Fibroblast of skin of left quadriceps (primary cell): Measurements from ENCODE around the gene OAF.
A peak's percentile ranks its signal among the peaks of the same experiment; 100 is the strongest.

Source experiments
- DNase-seq, 2 experiments: peaks; one replicate each; pipeline ENCODE4 v3.0.0-alpha.2; 2013; ENCODE audit warnings: low read depth in 2 of 2

OAF gene

DNA sequence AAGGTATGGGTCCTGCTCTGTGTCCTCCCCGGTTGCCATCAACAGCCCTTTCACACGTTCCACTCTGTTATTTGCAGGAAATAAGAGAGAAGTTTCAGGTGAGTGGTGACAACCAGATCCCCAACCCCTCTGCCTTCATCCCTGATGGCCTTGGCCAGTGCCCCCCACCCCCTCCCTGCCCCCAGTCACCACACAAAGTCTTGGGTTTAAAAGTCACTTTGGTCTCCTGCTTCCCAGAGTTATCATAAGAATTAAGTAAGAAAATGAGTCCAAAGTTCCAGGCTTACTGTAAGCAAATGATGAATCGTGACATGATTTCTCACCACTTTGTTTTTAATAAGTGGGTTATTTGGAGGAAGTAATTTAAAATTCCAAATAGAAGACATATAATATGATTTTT, 9.2 kb upstream of the OAF start:
- no peak for DNase-seq

DNA sequence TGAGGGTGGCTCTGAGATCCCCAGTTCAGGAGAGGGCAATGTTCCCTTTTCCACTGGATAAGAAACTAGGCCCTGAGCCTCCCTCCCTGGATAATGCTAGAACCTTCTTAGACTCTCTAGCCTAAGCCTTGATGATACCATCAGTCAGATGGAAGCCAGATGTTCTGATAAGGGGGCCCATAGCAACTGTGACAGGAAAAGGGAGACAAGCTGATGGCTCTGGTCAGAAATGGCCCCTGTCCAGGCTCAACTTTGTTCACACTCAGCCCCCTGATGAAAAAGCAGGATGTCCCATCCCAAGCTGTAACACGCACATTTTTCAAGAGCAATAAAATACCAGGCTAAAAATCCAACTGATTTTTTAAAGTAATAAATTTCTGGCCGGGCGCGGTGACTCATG, 7.2 kb upstream of the OAF start:
- no peak for DNase-seq

GRCh38 chr11:120205596-120206161, 5.2 kb upstream of the OAF start:
- DNase-seq = peak in 1 of 2 experiments; percentile 39

GRCh38 chr11:120207512-120207911, 3.3 kb upstream of the OAF start:
- DNase-seq = no peak

- DNase-seq = no peak
Observed at GRCh38 chr11:120208001-120208441, 2.8 kb upstream of the OAF start.

DNA sequence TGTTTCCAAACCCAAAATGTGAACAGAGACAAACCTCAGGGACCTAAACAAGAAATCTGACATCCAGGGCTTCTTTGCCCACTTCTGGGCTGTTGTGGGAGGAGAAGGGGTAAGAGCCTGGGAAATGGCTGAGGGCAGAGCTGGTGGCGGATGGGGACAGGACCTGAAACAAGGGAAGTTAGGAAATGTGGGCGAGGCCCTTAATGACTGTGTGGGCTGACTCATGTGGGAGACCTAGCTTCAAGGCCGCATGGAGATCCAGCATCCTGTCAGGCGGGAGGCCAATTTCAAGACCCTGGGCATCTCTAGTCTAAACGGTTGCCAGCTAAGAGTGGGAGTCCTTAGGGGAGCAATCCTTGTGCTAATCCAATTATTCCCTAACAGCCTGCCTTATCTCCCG, 2.1 kb upstream of the OAF start:
- no peak for DNase-seq

DNA sequence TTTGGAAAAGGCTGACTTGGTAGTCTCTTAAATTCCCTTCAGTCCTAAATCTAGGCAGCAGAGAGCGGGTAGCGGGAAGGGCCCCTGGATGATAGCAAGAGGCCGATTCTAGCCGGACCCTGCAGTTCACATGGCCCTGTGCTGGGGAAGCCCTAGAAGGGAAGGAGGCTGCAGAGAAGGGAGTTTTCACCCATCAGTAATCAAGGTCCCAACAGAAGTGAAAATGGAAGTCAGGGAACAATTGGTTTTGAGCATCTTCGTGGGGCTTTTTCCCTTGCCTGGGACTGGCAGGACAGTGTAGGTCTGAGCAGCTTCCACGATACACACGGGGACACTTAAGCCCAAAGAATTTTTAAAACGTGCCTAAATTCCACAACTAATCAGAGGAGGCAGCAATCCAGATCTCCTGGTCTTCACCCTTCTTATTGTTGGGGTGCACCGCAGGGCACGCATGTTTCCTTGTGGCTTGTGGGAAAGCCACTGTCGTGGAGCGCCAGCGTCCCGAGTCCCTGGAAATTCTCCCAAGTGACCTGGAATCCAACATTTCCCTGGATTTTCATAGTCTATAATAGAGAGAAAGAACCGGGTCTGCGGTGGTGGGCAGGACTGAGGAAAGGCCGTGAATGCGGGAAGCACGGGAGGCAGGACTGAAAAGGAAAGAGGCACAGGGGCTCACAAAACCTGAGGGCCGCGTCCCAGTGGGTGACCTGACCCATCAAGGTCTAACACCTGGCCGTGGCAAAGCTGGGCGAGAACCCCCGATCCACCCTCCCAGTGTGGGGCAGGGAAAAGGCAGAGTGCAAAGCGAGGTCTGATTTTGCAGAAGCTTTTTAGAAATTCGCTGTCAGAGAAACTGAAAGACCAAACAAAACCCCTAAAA, 846 bp upstream of the OAF start:
- DNase-seq = no peak

- no peak for DNase-seq
Observed at GRCh38 chr11:120211522-120212258, 858 bp downstream of the OAF start.

DNA sequence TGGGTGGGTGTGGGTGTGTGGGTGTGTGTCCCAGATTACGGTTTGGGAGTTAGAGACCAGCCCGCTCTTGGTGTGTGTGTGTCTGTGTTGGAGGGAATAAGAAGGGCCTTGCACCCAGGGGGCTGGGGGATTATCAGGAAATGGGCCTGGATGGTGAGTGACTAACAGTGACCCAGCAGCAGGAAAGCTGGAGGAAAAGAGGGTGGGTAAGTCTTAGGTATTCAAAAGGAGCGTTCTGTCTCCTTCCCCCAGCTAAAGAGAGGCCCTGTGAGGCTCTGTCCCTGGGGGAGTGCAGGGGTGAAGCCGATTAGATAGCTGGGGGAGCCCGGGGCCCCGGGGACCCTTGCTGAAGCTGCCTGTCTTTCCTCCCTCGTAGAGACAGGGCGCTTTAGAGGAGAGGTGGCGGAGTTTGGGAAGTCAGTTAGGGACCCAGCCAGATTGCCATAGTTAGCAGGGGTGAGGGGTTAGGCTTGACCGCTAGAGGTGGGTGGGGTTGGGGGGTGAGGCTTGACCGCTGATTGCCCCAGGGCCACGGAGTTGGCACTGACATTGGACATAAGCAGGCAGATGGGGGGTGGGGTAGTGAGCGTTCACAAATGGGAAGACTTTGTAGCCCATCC, 1.5 kb downstream of the OAF start:
- DNase-seq = no peak

DNA sequence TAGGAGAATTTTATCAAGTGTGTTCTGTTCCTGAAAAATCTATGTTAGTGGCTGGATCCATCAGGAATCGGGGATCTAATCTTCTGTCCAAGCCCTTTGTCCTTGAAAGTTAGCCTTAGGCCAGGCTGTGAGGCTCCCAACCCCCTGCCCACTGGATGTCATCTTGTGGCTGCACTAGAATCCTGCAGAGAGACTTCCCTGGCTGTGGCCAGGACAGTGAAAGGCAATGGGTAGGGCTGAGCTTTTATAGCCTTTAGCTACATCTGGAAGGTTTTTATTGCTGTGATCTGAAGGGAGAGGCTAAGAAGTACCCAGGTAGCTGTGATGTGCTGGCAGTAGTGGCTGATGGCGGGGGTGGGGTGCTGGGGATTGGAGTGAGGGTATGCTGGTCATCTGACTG, 2.1 kb downstream of the OAF start:
- DNase-seq = no peak

- no peak for DNase-seq
Observed at GRCh38 chr11:120214581-120214980, 3.7 kb downstream of the OAF start.

DNA sequence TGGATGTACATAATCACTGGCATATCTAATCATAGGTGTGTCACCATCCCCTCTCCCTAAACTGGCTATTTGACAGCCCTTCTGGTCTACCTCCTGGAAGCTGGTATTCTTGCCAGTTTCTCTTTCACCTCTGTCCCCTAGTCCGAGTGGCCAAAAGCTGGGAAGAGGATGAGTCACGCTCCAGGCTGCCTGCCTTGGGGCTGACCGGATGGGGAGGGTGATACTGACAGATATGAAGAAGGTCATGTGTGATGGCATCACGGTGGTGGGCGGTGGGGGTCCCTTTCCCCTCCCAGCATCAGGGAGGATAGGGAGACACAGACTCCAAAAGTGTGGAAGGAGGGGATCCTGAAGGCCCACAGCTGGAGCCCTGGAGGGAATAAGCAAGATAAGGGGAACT, 4.8 kb downstream of the OAF start:
- no peak for DNase-seq

GRCh38 chr11:120216426-120217102, 5.7 kb downstream of the OAF start:
- no peak for DNase-seq

DNA sequence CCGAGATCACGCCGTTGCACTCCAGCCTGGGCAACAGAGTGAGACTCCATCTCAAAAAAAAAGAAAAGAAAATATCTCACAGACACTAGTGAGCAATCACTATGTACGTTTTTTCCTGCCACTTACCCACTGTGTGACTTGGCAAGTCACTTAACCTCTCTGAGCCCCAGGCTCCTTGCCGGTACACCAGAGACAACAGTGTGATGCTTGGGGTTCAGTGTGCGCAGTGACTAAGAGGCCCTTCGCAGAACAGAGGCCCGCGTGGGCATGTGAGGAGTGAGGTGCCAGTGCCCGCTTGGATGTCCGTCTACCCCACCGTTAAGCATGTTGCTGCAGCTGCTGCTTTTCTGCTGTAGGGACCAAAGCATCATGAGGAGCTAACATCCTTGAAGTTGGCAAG, 6.7 kb downstream of the OAF start:
- no peak for DNase-seq

DNA sequence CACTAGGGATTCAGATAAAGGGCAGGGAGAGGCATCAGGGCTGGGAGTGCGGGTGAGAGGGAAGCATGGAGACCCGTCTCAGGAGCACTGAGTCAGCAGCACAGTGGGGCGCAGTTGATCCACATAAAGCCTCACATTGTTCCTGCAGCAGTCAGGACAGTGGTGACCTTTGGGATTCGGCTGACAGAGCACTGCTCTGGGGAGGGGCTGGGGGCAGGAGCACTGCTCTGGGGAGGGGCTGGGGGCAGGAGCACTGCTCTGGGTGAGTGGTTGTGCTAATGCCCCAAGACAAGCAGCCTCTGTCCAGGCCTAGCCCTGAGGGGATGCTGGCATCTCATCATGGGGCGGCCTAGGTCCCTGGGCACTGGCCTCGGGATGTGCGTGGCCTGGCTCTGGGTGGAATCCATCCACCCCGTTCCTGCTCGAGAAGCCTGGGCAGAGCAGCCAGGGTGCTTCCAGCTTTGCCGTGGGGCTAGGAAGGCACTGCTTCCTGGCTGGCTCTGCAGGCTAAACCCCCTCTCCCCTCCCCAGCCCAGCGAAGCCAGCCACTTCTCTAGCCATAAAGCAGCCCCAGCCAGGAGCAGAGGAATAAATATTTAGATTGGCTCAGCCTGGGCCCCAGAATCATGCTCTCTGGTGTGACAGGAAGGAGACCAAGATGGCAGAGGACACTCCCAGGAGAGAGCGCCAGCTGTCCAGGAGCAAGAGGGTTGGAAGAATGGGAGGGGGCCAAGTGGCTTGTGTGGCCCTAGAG, 7.3 kb downstream of the OAF start:
- no peak for DNase-seq

DNA sequence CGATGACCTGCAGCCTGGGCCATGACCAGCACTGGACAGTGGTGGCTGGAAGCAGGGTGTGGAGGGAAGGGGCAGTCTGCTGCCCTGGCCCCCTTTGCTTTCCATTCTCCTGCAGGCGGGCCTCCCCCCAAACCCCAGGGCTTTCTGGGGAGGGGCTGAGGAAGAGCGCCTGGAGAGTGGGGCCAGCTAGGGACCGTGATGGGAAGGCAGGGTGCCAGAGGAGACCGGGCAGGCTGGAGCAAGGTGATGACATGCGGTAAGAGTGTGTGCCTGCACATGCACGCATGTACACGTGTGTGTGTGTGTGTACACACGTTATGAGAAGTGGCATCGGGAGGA, 7.8 kb downstream of the OAF start:
- no peak for DNase-seq

- DNase-seq = no peak
Observed at GRCh38 chr11:120219232-120219937, 8.6 kb downstream of the OAF start.

GRCh38 chr11:120219938-120220746, 9.3 kb downstream of the OAF start:
- no peak for DNase-seq

GRCh38 chr11:120220747-120221037, 9.9 kb downstream of the OAF start:
- no peak for DNase-seq
